Adrenal gland (tissue), 5 donors: ENCODE measurements around the gene CISH.

Experiments used
- CTCF ChIP-seq, 6 experiments: fragments of 450-650 bp in 4 of 6; fragments of 200-600 bp in 2 of 6; sonication (generic) in 1 of 6; IDR thresholded peaks; 1 replicate in 5 of 6; 2 replicates in 1 of 6; pipeline versions ENCODE4 v1.5.1 to v1.8.0; 2016 to 2021; ENCODE audit warnings: antibody characterized with exemption in 6 of 6, mild to moderate bottlenecking in 2 of 6, moderate library complexity in 1 of 6
- POLR2A ChIP-seq, 2 donors: fragments of 450-650 bp; IDR thresholded peaks; one replicate each; pipeline ENCODE4 v1.6.1; 2017; ENCODE audit warnings: antibody characterized with exemption in 2 of 2, mild to moderate bottlenecking in 2 of 2, moderate library complexity in 1 of 2
- donor health status: DM: no; HTN: no; CAD: no.

GRCh38 chr3:50648313-50648712 lies 36.7 kb upstream of the CISH start:
- TF ChIP-seq POLR2A (IDR thresholded peaks at IDR 0.05) (no peak), CTCF (IDR thresholded peaks at IDR 0.05) (no peak)
